GM06990 (cell line): ENCODE measurements around the gene CHTF8.

Experiments used
- DNase-seq: peaks from one replicate; pipeline ENCODE4 v3.0.0-alpha.2; 2011; ENCODE audit not compliant: insufficient read length; ENCODE audit errors: extremely low read depth
- H3K27me3 ChIP-seq: replicated peaks from 2 replicates; pipeline ENCODE4 v1.6.0; 2011; ENCODE audit warnings: low read length; ENCODE audit not compliant: control insufficient read depth, insufficient read depth
- H3K36me3 ChIP-seq: 2 replicates; pipeline ENCODE4 v1.5.1; 2011; ENCODE audit warnings: low read length; ENCODE audit not compliant: control insufficient read depth, insufficient read depth
- H3K4me3 ChIP-seq: replicated peaks from 2 replicates; pipeline ENCODE4 v1.5.1; 2011; ENCODE audit warnings: low read depth, mild to moderate bottlenecking, control low read depth, low read length
- CTCF ChIP-seq: IDR thresholded peaks from 2 replicates; pipeline ENCODE4 v1.5.1; 2011; ENCODE audit warnings: low read length, control low read depth, mild to moderate bottlenecking, inconsistent platforms; ENCODE audit not compliant: insufficient read depth, poor library complexity, severe bottlenecking

Gene CHTF8

GRCh38 chr16:69123910-69124309, 8.5 kb downstream of the CHTF8 start:
- no peak for DNase-seq
- TF ChIP-seq CTCF, result peak; percentile 65
- Histone ChIP-seq H3K36me3 (peaks cover 18% of the 10 kb centered on the region), H3K27me3 (no peaks in the 10 kb centered on the region), H3K4me3 (no peak overlapping the region)

GRCh38 chr16:69120096-69120664, 12.2 kb downstream of the CHTF8 start:
- Histone ChIP-seq H3K4me3 (no peak overlapping the region), H3K27me3 (no peaks in the 10 kb centered on the region), H3K36me3 (peaks cover 29% of the 10 kb centered on the region)
- no peak for DNase-seq
- TF ChIP-seq CTCF, result no peak

- H3K27me3 ChIP-seq, result no peaks in the 10 kb centered on the region
- H3K4me3 ChIP-seq, result no peak overlapping the region
- no peak for TF ChIP-seq CTCF
- no peak for DNase-seq
- peaks cover 29% of the 10 kb centered on the region for H3K36me3 ChIP-seq
These were observed 12.9 kb downstream of the CHTF8 start for GRCh38 chr16:69119536-69119935.

GRCh38 chr16:69118994-69119393, 13.4 kb downstream of the CHTF8 start:
- Histone ChIP-seq H3K36me3 (peaks cover 29% of the 10 kb centered on the region), H3K4me3 (no peak overlapping the region), H3K27me3 (no peaks in the 10 kb centered on the region)
- DNase-seq, result no peak
- no peak for TF ChIP-seq CTCF

GRCh38 chr16:69118468-69118867, 13.9 kb downstream of the CHTF8 start:
- Histone ChIP-seq H3K4me3 (no peak overlapping the region), H3K27me3 (no peaks in the 10 kb centered on the region), H3K36me3 (peaks cover 29% of the 10 kb centered on the region)
- DNase-seq, result no peak
- no peak for TF ChIP-seq CTCF

GRCh38 chr16:69116906-69117305, 15.5 kb downstream of the CHTF8 start:
- Histone ChIP-seq H3K4me3 (no peak overlapping the region), H3K36me3 (peaks cover 30% of the 10 kb centered on the region), H3K27me3 (no peaks in the 10 kb centered on the region)
- no peak for TF ChIP-seq CTCF
- no peak for DNase-seq
